Activated T-cell treated with anti-CD3 and anti-CD28 coated beads for 24 hours (primary cell): ENCODE data around the gene GTPBP1.

Experiments used
- DNase-seq: peaks from one replicate; pipeline ENCODE4 v3.0.0-alpha.2; 2020; ENCODE audit warnings: low read depth

GTPBP1 gene

GRCh38 chr22:38705235-38706100, at the start of gene GTPBP1:
GTPBP1 (plus strand) TSS chr22:38705944; CDS start chr22:38705956, 12 bp downstream.
- DNase-seq = peak; percentile 97

GRCh38 chr22:38656256-38657044, 49.3 kb upstream of the GTPBP1 start, which contains the start of the genes CBY1 and FAM227A:
CBY1 (plus strand) TSS chr22:38656638; CDS start chr22:38668055, 11,417 bp downstream.
FAM227A (minus strand) TSS chr22:38656392; CDS start chr22:38650168, 6,224 bp downstream.
- DNase-seq = peak; percentile 80

GRCh38 chr22:38657045-38657909, 48.5 kb upstream of the GTPBP1 start:
- peak; percentile 15 for DNase-seq

- DNase-seq = no peak
These were observed 30.9 kb upstream of the GTPBP1 start for GRCh38 chr22:38674888-38675287.

- DNase-seq = no peak
These were observed 29.9 kb upstream of the GTPBP1 start for GRCh38 chr22:38675833-38676232.

- DNase-seq = peak; percentile 83
These were observed 24.0 kb upstream of the GTPBP1 start, which contains the start of gene TOMM22 for GRCh38 chr22:38681582-38682335. TOMM22 (plus strand) TSS chr22:38681957; CDS start chr22:38681979, 22 bp downstream.

- no peak for DNase-seq
These were observed 20.8 kb upstream of the GTPBP1 start for GRCh38 chr22:38684895-38685294.

- no peak for DNase-seq
These were observed 20.0 kb upstream of the GTPBP1 start for GRCh38 chr22:38685761-38686160.

- no peak for DNase-seq
These were observed 16.1 kb upstream of the GTPBP1 start for GRCh38 chr22:38689651-38690050.

- no peak for DNase-seq
These were observed 11.7 kb upstream of the GTPBP1 start for GRCh38 chr22:38694049-38694448.

GRCh38 chr22:38694940-38695339, 10.8 kb upstream of the GTPBP1 start:
- no peak for DNase-seq

GRCh38 chr22:38696606-38697424, 8.9 kb upstream of the GTPBP1 start:
- DNase-seq = peak; percentile 39

- no peak for DNase-seq
These were observed 8.2 kb upstream of the GTPBP1 start for GRCh38 chr22:38697425-38698089.

GRCh38 chr22:38698407-38699094, 7.2 kb upstream of the GTPBP1 start:
- DNase-seq = no peak

- no peak for DNase-seq
These were observed 6.6 kb upstream of the GTPBP1 start for GRCh38 chr22:38699143-38699542.

GRCh38 chr22:38699784-38700183, 6.0 kb upstream of the GTPBP1 start:
- no peak for DNase-seq

- DNase-seq = peak; percentile 20
These were observed 5.4 kb upstream of the GTPBP1 start for GRCh38 chr22:38700270-38700788.

GRCh38 chr22:38700789-38701628, 4.7 kb upstream of the GTPBP1 start, which contains the start of gene JOSD1:
JOSD1 (minus strand) TSS chr22:38700943; CDS start chr22:38699987, 956 bp downstream.
- peak; percentile 96 for DNase-seq
